ENCODE results near the gene USP49. TPM values are rescaled to one million over a fixed set of nuclear protein-coding genes. Genes with fewer than 3 reads are reported as not detected.

Gene USP49
- total RNA-seq, 5 donors from 2014 or later (not counting 1 experiment from before 2014, with no cell fraction given) = 2.5 to 5.2 (median 3.3) TPM

GRCh38 chr6:41937472-41937860, 42.3 kb upstream of the USP49 start:
- DNase-seq (no peak), ATAC-seq (replicated peaks in 1 of 4) (no peak)
- peaks cover 59 to 76% of the 10 kb centered on the region in 2 experiments for H3K4me1 ChIP-seq (ENCODE audit: control insufficient read depth in 1 of 2, extremely low read depth in 1 of 2, insufficient read depth in 2 of 2, low read length in 2 of 2)
- H3K4me3 Mint-ChIP-seq = peak overlapping the region; percentile 32 to 93 (median 57)
- H3K27ac Mint-ChIP-seq = peak overlapping the region; percentile 89 to 92
- H3K27ac ChIP-seq (ENCODE audit: low read length) = peak overlapping the region; percentile 66
- H3K9me3 Mint-ChIP-seq = no peaks in the 10 kb centered on the region
- ChIA-PET POLR2A (no interaction called here), CTCF (interaction anchor here (0.6 to 3.8 kb wide), 7 partner anchors 16 to 107 kb away, joined by 3 to 26 read pairs (median 5); partner anchors contain the start of genes BYSL (in 1 of the 2), MED20 (in 1 of the 2) and USP49 (in 1 of the 2))
- H3K27me3 Mint-ChIP-seq = no peaks in the 10 kb centered on the region
- H3K9me3 ChIP-seq = no peaks in the 10 kb centered on the region
- peaks cover 71 to 78% (median 78%) of the 10 kb centered on the region in 3 donors for H3K4me1 Mint-ChIP-seq
- peaks cover 26% of the 10 kb centered on the region for H3K36me3 Mint-ChIP-seq
- H3K36me3 ChIP-seq (ENCODE audit: control insufficient read depth in 2 of 2, extremely low read depth in 1 of 2, insufficient read depth in 1 of 2, low read length in 1 of 2) = peaks cover 9 to 42% of the 10 kb centered on the region in 2 donors
- 100% methylated on average over 1 of the region's 2 CpGs for WGBS (ENCODE audit: insufficient coverage)
- no peak overlapping the region for H3K4me3 ChIP-seq (ENCODE audit: control insufficient read depth in 1 of 2, extremely low read depth in 1 of 2, low read length in 1 of 2)
- no peaks in the 10 kb centered on the region for H3K27me3 ChIP-seq (replicated peaks in 1 of 2; ENCODE audit: control insufficient read depth in 2 of 2, extremely low read depth in 1 of 2, insufficient read depth in 2 of 2, low read length in 1 of 2)

- H3K27ac ChIP-seq (ENCODE audit: low read length) = peak overlapping the region; percentile 50
- ATAC-seq (replicated peaks in 1 of 4) (peak; percentile 59 to 68 (median 66)), DNase-seq (peak; percentile 36 to 89 (median 75))
- ChIA-PET POLR2A (interaction anchor here in 1 of 2 donors (0.7 to 1.0 kb wide), 2 partner anchors 9 to 15 kb away, joined by 3 read pairs; partner anchors contain the start of genes BYSL and MED20), CTCF (interaction anchor here (0.9 to 3.8 kb wide), 4 partner anchors 15 to 108 kb away, joined by 3 to 23 read pairs (median 10); partner anchors contain the start of genes BYSL (in 1 of the 2) and MED20 (in 1 of the 2))
- H3K9me3 ChIP-seq = no peaks in the 10 kb centered on the region
- H3K4me3 ChIP-seq (ENCODE audit: control insufficient read depth in 1 of 2, extremely low read depth in 1 of 2, low read length in 1 of 2) = peak overlapping the region; percentile 9 to 35
- Mint-ChIP-seq H3K9me3 (no peaks in the 10 kb centered on the region), H3K27ac (peak overlapping the region; percentile 89 to 92), H3K27me3 (no peaks in the 10 kb centered on the region), H3K4me1 (peaks cover 68 to 81% (median 75%) of the 10 kb centered on the region in 3 donors), H3K36me3 (peaks cover 36% of the 10 kb centered on the region), H3K4me3 (peak overlapping the region; percentile 58 to 93 (median 66))
- no peaks in the 10 kb centered on the region for H3K27me3 ChIP-seq (replicated peaks in 1 of 2; ENCODE audit: control insufficient read depth in 2 of 2, extremely low read depth in 1 of 2, insufficient read depth in 2 of 2, low read length in 1 of 2)
- WGBS (ENCODE audit: insufficient coverage) = 32% methylated on average over 5 of the region's 10 CpGs
- peaks cover 12 to 54% of the 10 kb centered on the region in 2 donors for H3K36me3 ChIP-seq (ENCODE audit: control insufficient read depth in 2 of 2, extremely low read depth in 1 of 2, insufficient read depth in 1 of 2, low read length in 1 of 2)
- peaks cover 52 to 76% of the 10 kb centered on the region in 2 experiments for H3K4me1 ChIP-seq (ENCODE audit: control insufficient read depth in 1 of 2, extremely low read depth in 1 of 2, insufficient read depth in 2 of 2, low read length in 2 of 2)
Observed at GRCh38 chr6:41936073-41936837, 41.1 kb upstream of the USP49 start.

- H3K4me3 Mint-ChIP-seq = peak overlapping the region; percentile 58 to 93 (median 66)
- 27% methylated on average over 6 of the region's 8 CpGs for WGBS (ENCODE audit: insufficient coverage)
- Histone ChIP-seq H3K27ac (ENCODE audit: low read length) (peak overlapping the region; percentile 50), H3K27me3 (replicated peaks in 1 of 2; ENCODE audit: control insufficient read depth in 2 of 2, extremely low read depth in 1 of 2, insufficient read depth in 2 of 2, low read length in 1 of 2) (no peaks in the 10 kb centered on the region), H3K9me3 (no peaks in the 10 kb centered on the region), H3K4me3 (ENCODE audit: control insufficient read depth in 1 of 2, extremely low read depth in 1 of 2, low read length in 1 of 2) (peak overlapping the region; percentile 5 to 35), H3K4me1 (ENCODE audit: control insufficient read depth in 1 of 2, extremely low read depth in 1 of 2, insufficient read depth in 2 of 2, low read length in 2 of 2) (peaks cover 50 to 72% of the 10 kb centered on the region in 2 experiments), H3K36me3 (ENCODE audit: control insufficient read depth in 2 of 2, extremely low read depth in 1 of 2, insufficient read depth in 1 of 2, low read length in 1 of 2) (peaks cover 12 to 60% of the 10 kb centered on the region in 2 donors)
- CTCF ChIA-PET = interaction anchor here (0.9 to 3.8 kb wide), 3 partner anchors 14 to 109 kb away, joined by 3 to 23 read pairs (median 15); partner anchors contain the start of genes BYSL (in 1 of the 2) and MED20 (in 1 of the 2)
- no peaks in the 10 kb centered on the region for H3K9me3 Mint-ChIP-seq
- DNase-seq (no peak), ATAC-seq (replicated peaks in 1 of 4) (peak in 1 of 4 experiments; percentile 3)
- H3K27me3 Mint-ChIP-seq = no peaks in the 10 kb centered on the region
- H3K27ac Mint-ChIP-seq = peak overlapping the region; percentile 89 to 92
- peaks cover 39% of the 10 kb centered on the region for H3K36me3 Mint-ChIP-seq
- POLR2A ChIA-PET = interaction anchor here (0.7 to 1.3 kb wide), 3 partner anchors 8 to 14 kb away, joined by 3 to 4 read pairs (median 3); partner anchors contain the start of genes BYSL (in 1 of the 2) and MED20 (in 1 of the 2)
- H3K4me1 Mint-ChIP-seq = peaks cover 68 to 86% (median 77%) of the 10 kb centered on the region in 3 donors
Observed at GRCh38 chr6:41935685-41936072, 40.5 kb upstream of the USP49 start.

GRCh38 chr6:41935193-41935574, 40.0 kb upstream of the USP49 start:
- peak overlapping the region; percentile 72 to 89 for H3K27ac Mint-ChIP-seq
- Histone ChIP-seq H3K27me3 (replicated peaks in 1 of 2; ENCODE audit: control insufficient read depth in 2 of 2, extremely low read depth in 1 of 2, insufficient read depth in 2 of 2, low read length in 1 of 2) (no peaks in the 10 kb centered on the region), H3K4me1 (ENCODE audit: control insufficient read depth in 1 of 2, extremely low read depth in 1 of 2, insufficient read depth in 2 of 2, low read length in 2 of 2) (peaks cover 47 to 67% of the 10 kb centered on the region in 2 experiments), H3K4me3 (ENCODE audit: control insufficient read depth in 1 of 2, extremely low read depth in 1 of 2, low read length in 1 of 2) (no peak overlapping the region), H3K36me3 (ENCODE audit: control insufficient read depth in 2 of 2, extremely low read depth in 1 of 2, insufficient read depth in 1 of 2, low read length in 1 of 2) (peaks cover 12 to 64% of the 10 kb centered on the region in 2 donors), H3K27ac (ENCODE audit: low read length) (peak overlapping the region; percentile 50), H3K9me3 (no peaks in the 10 kb centered on the region)
- no peaks in the 10 kb centered on the region for H3K27me3 Mint-ChIP-seq
- ChIA-PET CTCF (interaction anchor here (0.5 to 3.8 kb wide), 4 partner anchors 9 to 115 kb away, joined by 5 to 23 read pairs (median 11); partner anchors contain the start of genes BYSL (in 1 of the 2), MED20 (in 1 of the 2) and TAF8 (in 1 of the 2)), POLR2A (interaction anchor here (0.7 to 1.3 kb wide), 2 partner anchors 9 to 14 kb away, joined by 3 to 4 read pairs; partner anchors contain the start of genes BYSL (in 1 of the 2) and MED20 (in 1 of the 2))
- peak overlapping the region in 1 of 3 donors; percentile 93 for H3K4me3 Mint-ChIP-seq
- 20% methylated on average over 1 of the region's 1 CpG for WGBS (ENCODE audit: insufficient coverage)
- no peak for DNase-seq
- H3K9me3 Mint-ChIP-seq = no peaks in the 10 kb centered on the region
- peaks cover 64 to 81% (median 72%) of the 10 kb centered on the region in 3 donors for H3K4me1 Mint-ChIP-seq
- peaks cover 39% of the 10 kb centered on the region for H3K36me3 Mint-ChIP-seq
- no peak for ATAC-seq (replicated peaks in 1 of 4)

- Histone ChIP-seq H3K4me1 (ENCODE audit: control insufficient read depth in 1 of 2, extremely low read depth in 1 of 2, insufficient read depth in 2 of 2, low read length in 2 of 2) (peaks cover 40 to 61% of the 10 kb centered on the region in 2 experiments), H3K4me3 (ENCODE audit: control insufficient read depth in 1 of 2, extremely low read depth in 1 of 2, low read length in 1 of 2) (no peak overlapping the region), H3K27me3 (replicated peaks in 1 of 2; ENCODE audit: control insufficient read depth in 2 of 2, extremely low read depth in 1 of 2, insufficient read depth in 2 of 2, low read length in 1 of 2) (no peaks in the 10 kb centered on the region), H3K9me3 (no peaks in the 10 kb centered on the region), H3K36me3 (ENCODE audit: control insufficient read depth in 2 of 2, extremely low read depth in 1 of 2, insufficient read depth in 1 of 2, low read length in 1 of 2) (peaks cover 8 to 71% of the 10 kb centered on the region in 2 donors), H3K27ac (ENCODE audit: low read length) (peak overlapping the region; percentile 50)
- no CpG with 5 or more reads among the region's 7 CpGs for WGBS (ENCODE audit: insufficient coverage)
- ATAC-seq (replicated peaks in 1 of 4) (no peak), DNase-seq (no peak)
- peak overlapping the region; percentile 72 to 89 for H3K27ac Mint-ChIP-seq
- H3K27me3 Mint-ChIP-seq = no peaks in the 10 kb centered on the region
- peaks cover 58 to 75% (median 66%) of the 10 kb centered on the region in 3 donors for H3K4me1 Mint-ChIP-seq
- H3K9me3 Mint-ChIP-seq = no peaks in the 10 kb centered on the region
- CTCF ChIA-PET = interaction anchor here (0.5 to 2.5 kb wide), 8 partner anchors 9 to 514 kb away, joined by 3 to 23 read pairs (median 4); partner anchors contain the start of genes BYSL (in 1 of the 2), MED20 (in 1 of the 2) and TAF8 (in 1 of the 2)
- POLR2A ChIA-PET = interaction anchor here (0.6 to 1.3 kb wide), 3 partner anchors 10 to 46 kb away, joined by 3 to 6 read pairs (median 4); partner anchors contain the start of genes BYSL (in 1 of the 2) and MED20 (in 1 of the 2)
- peaks cover 40% of the 10 kb centered on the region for H3K36me3 Mint-ChIP-seq
- H3K4me3 Mint-ChIP-seq = peak overlapping the region in 1 of 3 donors; percentile 93
Observed at GRCh38 chr6:41934278-41935192, 39.4 kb upstream of the USP49 start.

Data from T-cell (primary cell).